OCI-M1 (cell line): ENCODE measurements around the gene TMEM132D.
"Not testable (repeated sequence)": the region's sequence is repeated elsewhere in the genome, so short reads cannot be mapped to it uniquely, and the experiment has no call there.

Experiments
- DNase-seq: peaks from one replicate; lab custom pipeline; 2025; lab: John Stamatoyannopoulos, UW

TMEM132D gene

GRCh38 chr12:129234209-129234608, 669.6 kb downstream of the TMEM132D start:
- DNase-seq, result no peak

GRCh38 chr12:129231491-129231890, 672.3 kb downstream of the TMEM132D start:
- DNase-seq, result no peak

GRCh38 chr12:129230995-129231394, 672.8 kb downstream of the TMEM132D start:
- no peak for DNase-seq

GRCh38 chr12:129226851-129227250, 677.0 kb downstream of the TMEM132D start:
- DNase-seq, result no peak

DNA sequence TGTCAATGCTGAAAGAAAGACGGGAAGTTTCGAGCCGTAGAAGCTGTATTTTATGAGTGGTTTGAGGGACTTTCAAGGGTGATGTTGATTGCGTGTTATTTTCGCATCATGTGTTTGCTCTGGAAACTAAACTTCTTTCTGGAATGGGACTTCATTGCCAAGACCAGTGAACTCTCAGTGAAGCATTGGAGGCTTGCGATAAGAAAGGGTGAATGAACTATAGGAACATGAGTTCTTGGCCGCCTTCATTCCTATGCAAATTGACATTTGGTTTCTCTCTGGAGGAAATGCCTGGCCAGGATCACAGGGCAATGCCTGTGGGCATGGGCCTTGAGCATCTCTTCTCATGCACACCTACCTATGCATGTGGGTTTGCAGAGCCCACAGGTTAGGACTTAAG, 677.8 kb downstream of the TMEM132D start:
- no peak for DNase-seq

GRCh38 chr12:129215556-129215955, 688.3 kb downstream of the TMEM132D start:
- no peak for DNase-seq

DNA sequence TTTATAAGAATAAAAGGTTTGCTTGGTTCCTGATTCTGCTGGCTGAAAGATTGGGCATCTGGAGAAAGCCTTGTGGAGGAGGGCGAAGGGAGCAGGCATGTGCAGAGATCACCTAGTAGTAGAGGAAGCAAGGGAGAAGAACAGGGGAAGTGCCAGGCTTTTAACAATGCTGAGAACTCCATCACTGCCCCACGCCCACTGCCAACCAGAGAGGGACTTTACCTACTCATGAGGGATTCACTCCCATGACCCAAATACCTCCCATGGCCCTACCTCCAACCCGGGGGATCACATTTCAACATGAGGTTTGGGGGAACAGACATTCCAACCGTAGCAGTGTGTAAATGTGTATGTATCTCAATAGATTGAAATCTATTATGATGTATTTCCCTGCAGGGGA, 690.3 kb downstream of the TMEM132D start:
- no peak for DNase-seq

DNA sequence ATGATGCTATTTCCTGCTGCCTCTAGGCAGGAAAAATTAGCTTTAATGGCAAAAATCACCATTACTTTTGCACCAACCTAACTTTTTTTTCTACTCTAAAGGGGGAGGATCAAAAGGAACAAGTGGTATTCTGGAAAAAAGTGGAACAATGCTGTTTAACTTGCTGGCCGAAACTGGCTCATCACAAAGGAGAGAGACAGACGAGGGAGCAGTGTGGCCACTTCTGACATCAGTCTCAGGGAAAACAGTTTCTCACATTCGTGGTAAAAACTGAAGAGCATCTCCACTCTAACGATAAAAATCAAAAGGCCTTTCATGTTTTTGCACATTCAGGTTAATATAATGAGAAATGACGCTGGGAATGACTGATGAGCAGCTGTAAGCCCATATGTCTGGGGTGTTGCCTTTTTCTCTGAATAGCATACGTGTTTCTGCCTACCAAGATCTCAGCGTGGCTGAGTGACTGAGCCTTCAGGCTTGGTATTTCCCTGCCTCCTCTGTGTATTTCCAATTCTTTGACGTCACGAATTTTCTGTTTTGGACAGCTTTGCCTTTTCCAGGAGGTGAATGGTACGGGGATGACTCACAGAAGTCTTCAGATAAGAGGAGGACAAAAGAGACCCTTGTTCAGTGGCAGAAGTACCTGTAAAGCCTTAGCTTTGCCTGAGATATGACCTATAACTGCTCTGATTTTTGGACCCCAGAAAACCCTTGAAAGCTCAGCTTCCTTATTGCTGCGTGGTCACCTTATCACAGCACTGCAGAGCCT, 691.8 kb downstream of the TMEM132D start:
- DNase-seq, result no peak

DNA sequence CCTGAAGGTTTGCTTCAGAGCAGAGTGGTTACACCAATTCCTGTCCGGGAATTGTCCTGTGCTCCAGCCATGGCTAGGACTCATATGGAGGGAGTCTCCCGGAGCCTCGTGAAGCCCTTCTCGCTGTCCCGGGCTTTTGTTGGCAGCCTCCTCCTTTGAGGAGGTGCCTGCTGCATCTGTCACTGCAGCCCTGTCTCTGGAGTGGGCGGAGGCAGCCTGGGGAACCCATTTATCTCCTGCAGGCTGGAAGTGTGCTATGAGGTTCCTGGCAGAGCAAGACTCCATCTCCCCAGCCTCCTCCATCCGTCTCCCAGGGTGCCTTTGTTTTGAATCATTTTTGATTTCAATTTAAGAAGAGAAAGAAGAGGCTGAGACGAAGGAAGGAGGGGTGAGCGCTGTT, 695.3 kb downstream of the TMEM132D start:
- DNase-seq, result no peak

DNA sequence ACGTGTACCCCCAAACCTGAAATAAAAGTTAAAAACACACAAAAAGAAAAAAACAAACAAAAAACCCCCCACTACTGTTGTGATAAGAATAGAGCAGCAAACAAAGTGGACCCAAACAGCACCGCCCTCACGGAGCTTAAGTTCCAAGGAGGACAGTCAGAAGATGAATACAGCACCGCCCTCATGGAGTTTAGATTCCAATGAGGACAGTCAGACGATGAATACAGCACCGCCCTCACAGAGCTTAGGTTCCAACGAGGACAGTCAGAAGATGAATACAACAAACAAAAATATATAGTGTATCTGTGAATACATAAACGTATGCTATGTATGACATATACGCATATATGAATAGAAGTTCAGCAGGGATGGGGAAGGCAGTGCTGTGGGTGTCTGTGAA, 696.7 kb downstream of the TMEM132D start:
- DNase-seq, result no peak

GRCh38 chr12:129203456-129203855, 700.4 kb downstream of the TMEM132D start:
- DNase-seq, result no peak

- no peak for DNase-seq
Measured at GRCh38 chr12:129202109-129202814, 701.6 kb downstream of the TMEM132D start.

- DNase-seq, result no peak
Measured at GRCh38 chr12:129201029-129201428, 702.8 kb downstream of the TMEM132D start.

DNA sequence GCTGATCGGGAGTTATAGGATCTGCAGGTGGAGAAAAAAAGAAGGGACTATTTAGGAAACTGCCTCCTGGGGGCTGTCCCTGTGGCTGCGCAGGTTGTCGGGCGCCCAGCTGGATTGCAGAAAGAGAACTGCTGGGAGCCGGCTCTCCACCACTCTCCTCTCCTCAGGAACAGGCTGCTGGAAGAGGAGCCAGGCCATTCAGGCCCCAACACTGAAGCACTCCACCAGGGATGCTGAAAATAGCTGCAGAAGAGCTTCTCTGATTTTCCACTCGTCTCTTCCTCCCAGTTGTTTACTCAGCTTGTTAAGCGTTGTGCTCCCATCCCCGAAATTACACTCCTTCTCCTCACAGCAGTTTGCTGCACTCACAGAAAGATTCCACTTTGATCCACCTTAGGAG, 703.2 kb downstream of the TMEM132D start:
- DNase-seq, result no peak

GRCh38 chr12:129196927-129197326, 706.9 kb downstream of the TMEM132D start:
- no peak for DNase-seq

DNA sequence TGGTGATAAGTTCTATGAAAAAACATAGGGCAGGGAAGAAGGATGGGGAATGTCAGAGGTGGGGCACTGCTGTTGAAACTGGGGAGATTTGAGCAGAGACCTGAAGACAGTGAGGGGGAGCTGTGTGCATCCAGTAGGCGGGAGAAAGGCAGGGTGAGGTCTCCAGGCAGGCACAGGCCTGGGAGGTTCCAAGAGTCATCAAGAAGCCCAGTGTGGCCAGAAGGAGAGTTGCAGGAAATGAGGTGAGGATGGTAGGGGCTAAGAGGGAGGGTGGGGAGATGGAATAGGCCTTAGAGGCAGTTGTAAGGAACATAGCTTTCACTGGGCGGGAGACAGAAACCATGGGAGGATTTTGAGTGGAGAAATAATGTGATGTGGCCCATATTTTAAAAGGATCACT, 708.7 kb downstream of the TMEM132D start:
- DNase-seq, result no peak

DNA sequence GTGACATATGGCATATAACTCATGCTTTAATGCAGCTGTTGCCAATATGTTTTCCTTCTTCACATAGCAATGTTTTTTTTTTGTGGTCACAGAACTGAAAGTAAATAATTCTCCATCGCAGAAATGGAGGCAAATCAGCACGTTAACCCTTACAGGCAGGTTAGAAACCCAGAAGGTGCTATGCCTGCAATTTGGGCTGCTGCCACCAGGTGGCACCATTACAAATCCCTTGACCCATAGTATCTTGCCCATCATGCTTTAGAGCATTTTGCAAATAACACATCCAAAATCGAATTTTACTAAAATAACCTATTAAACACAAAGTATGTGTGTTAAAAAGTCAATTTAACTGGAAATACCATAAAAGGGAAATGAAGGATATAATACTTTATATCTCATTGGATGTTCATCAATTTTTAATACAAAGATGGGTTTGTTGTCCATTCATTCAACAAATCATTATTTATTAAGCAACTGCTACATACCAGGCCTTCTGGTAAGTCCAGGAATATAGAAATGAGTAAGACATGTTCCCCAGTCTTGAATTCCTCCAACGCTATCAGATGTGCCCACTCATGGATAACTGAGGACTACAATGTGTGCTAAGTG, 710.5 kb downstream of the TMEM132D start:
- DNase-seq, result peak; percentile 60

GRCh38 chr12:129190827-129191226, 713.0 kb downstream of the TMEM132D start:
- no peak for DNase-seq

DNA sequence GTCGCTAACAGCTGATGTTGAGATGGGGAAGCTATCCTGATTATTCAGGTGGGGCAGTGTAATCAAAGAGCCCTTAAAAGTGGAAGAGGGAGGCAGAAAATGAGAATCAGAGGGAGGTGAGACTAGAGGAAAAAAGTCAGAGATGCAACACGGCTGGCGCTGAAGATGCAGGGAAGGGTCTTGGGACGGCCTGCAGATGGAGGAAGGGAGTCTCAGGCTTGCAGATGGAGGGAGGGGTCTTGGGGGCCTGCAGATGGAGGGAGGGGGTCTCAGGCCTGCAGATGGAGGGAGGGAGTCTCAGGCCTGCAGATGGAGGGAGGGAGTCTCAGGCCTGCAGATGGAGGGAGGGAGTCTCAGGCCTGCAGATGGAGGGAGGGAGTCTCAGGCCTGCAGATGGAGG, 713.9 kb downstream of the TMEM132D start:
- not testable (repeated sequence) for DNase-seq

GRCh38 chr12:129186952-129187351, 716.9 kb downstream of the TMEM132D start:
- DNase-seq, result peak; percentile 8

GRCh38 chr12:129185855-129186254, 718.0 kb downstream of the TMEM132D start:
- no peak for DNase-seq

GRCh38 chr12:129184127-129184928, 719.5 kb downstream of the TMEM132D start:
- DNase-seq, result no peak
